ENCODE results near the gene KIT. TPM values are rescaled to one million over a fixed set of nuclear protein-coding genes. Genes with fewer than 3 reads are reported as not detected.

The KIT gene
- total and polyA plus RNA-seq, 2 donors (not counting 1 experiment from before 2014, with no cell fraction given) = 0.50 to 19.9 TPM

DNA sequence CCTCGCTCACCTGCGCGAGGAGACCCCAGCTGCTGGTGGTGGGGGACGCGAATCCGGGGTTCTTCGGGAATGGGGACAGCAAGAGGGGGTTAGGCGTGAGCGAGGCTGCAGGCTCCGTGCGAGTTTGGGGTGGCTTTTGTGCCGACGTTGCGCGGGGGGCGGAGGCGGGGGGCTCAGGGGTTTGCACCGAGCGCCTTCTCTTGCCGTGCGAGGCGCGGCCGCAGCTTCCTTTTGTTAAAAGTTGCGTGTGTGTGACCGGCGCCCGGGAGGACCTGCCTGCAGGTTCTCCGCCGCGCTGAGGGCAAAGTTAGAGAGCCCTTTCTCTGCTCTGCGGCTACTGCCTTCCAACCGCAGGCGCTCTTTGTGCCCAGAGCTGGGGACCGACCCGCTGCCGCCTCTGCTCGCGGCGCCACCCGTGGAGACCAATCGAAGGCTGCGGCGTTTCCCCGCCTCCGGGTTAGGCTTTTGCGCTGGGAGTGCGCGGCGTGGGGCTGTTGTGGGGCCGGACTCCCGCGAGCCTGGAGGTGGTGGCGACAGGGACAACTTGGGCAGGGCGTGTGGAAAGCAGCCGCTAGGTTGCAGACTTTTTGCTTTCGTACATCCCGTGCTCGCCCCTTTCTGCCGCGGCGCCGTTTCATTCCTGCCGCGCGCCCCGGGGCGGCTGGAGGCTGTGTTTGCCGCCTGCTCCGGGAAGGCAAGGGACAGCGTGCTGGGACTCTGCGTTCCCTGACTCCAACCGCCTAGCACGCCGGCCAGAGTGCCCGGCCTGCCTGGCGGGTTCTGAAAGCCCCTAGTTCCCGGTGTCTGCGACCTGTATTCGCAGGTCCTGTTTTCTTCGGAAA lies 716 bp downstream of the KIT start:
- H3K27me3 ChIP-seq (ENCODE audit: control insufficient read depth, insufficient read depth, low read length) = peaks cover 15% of the 10 kb centered on the region
- no peaks in the 10 kb centered on the region for H4K20me1 ChIP-seq (ENCODE audit: control insufficient read depth, extremely low read depth, insufficient read depth, low read length)
- H3K36me3 ChIP-seq (ENCODE audit: control insufficient read depth, insufficient read depth, low read length) = no peaks in the 10 kb centered on the region
- H3K4me3 ChIP-seq (replicated peaks in 1 of 4; ENCODE audit: control extremely low read depth in 1 of 4, insufficient read depth in 1 of 4, low read depth in 3 of 4, low read length in 4 of 4) = peak overlapping the region; percentile 46 to 67 (median 52)
- peak; percentile 1 to 11 for TF ChIP-seq CTCF (conservative IDR thresholded peaks at IDR 0.05 in 1 of 2, IDR thresholded peaks at IDR 0.05 in 1 of 2; ENCODE audit: low read depth in 1 of 2, low read length in 2 of 2)
- TF ChIP-seq EZH2 (IDR thresholded peaks at IDR 0.05; ENCODE audit: low read length, missing control alignments) = no peak
- peak overlapping the region; percentile 70 for H3K9ac ChIP-seq (ENCODE audit: insufficient read depth, low read length)
- DNase-seq (ENCODE audit: low read depth in 2 of 2) = peak; percentile 28 to 41
- peak overlapping the region; percentile 84 for H3K4me2 ChIP-seq (ENCODE audit: extremely low read depth, insufficient read depth, low read length)
- H2AFZ ChIP-seq (ENCODE audit: low read length) = peak overlapping the region; percentile 43
- H3K4me1 ChIP-seq (ENCODE audit: control insufficient read depth, extremely low read depth, insufficient read depth, low read length) = peaks cover 18% of the 10 kb centered on the region
- H3K27ac ChIP-seq (ENCODE audit: insufficient read depth, low read length) = no peak overlapping the region
- no peaks in the 10 kb centered on the region for H3K9me3 ChIP-seq (ENCODE audit: control insufficient read depth, insufficient read depth, low read depth, low read length)
- H3K79me2 ChIP-seq (ENCODE audit: control insufficient read depth, insufficient read depth, low read length) = peaks cover 4% of the 10 kb centered on the region

- Histone ChIP-seq H3K4me2 (ENCODE audit: extremely low read depth, insufficient read depth, low read length) (peak overlapping the region; percentile 84), H3K27me3 (ENCODE audit: control insufficient read depth, insufficient read depth, low read length) (peaks cover 15% of the 10 kb centered on the region), H3K4me1 (ENCODE audit: control insufficient read depth, extremely low read depth, insufficient read depth, low read length) (peaks cover 18% of the 10 kb centered on the region), H3K79me2 (ENCODE audit: control insufficient read depth, insufficient read depth, low read length) (peaks cover 4% of the 10 kb centered on the region), H2AFZ (ENCODE audit: low read length) (no peak overlapping the region), H3K9ac (ENCODE audit: insufficient read depth, low read length) (peak overlapping the region; percentile 70), H4K20me1 (ENCODE audit: control insufficient read depth, extremely low read depth, insufficient read depth, low read length) (no peaks in the 10 kb centered on the region), H3K4me3 (replicated peaks in 1 of 4; ENCODE audit: control extremely low read depth in 1 of 4, insufficient read depth in 1 of 4, low read depth in 3 of 4, low read length in 4 of 4) (peak overlapping the region; percentile 46 to 67 (median 52)), H3K36me3 (ENCODE audit: control insufficient read depth, insufficient read depth, low read length) (no peaks in the 10 kb centered on the region), H3K27ac (ENCODE audit: insufficient read depth, low read length) (peak overlapping the region; percentile 11), H3K9me3 (ENCODE audit: control insufficient read depth, insufficient read depth, low read depth, low read length) (no peaks in the 10 kb centered on the region)
- peak; percentile 8 to 25 for DNase-seq (ENCODE audit: low read depth in 2 of 2)
- TF ChIP-seq CTCF (conservative IDR thresholded peaks at IDR 0.05 in 1 of 2, IDR thresholded peaks at IDR 0.05 in 1 of 2; ENCODE audit: low read depth in 1 of 2, low read length in 2 of 2) (no peak), EZH2 (IDR thresholded peaks at IDR 0.05; ENCODE audit: low read length, missing control alignments) (no peak)
Measured at GRCh38 chr4:54659313-54659712, 1.6 kb downstream of the KIT start.

DNA sequence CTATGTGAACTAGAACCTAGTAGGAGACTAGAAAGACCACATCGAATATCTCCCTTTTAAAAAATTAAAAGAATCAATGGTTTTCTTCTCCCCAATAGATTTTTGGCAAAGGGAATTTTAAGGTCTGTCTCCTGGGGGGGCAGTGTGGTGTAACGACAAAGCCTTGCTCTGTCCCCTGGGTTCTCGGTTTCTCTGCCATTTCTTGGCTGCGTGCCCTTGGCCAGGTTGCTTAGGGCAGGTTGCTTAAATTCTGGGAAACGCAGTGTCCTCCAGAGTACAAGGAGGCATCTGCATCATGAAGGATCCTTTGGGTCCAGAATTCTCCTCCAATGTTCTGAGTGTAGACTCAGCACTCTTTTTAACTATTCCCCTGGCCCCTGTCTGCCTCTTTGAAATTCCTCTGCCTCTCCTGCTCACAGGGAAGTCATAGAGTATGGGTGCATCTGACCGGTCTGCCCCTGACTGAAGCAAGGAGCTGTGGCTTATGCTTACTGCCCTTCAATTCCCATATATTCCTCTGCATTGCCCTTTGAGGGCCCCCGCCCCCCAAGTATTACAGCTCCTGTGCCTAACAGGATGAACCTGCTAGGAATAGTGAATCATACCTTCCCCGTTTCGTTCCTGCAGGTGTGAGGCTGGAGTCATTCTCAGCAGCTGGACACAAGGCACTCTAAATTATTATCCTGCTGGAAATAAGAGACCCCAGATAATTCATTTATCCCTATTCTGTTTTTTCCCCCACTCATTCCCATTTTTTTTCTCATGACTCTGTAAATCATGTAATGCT lies 2.2 kb downstream of the KIT start:
- no peak for TF ChIP-seq EZH2 (IDR thresholded peaks at IDR 0.05; ENCODE audit: low read length, missing control alignments)
- TF ChIP-seq CTCF (conservative IDR thresholded peaks at IDR 0.05 in 1 of 2, IDR thresholded peaks at IDR 0.05 in 1 of 2; ENCODE audit: low read depth in 1 of 2, low read length in 2 of 2) = no peak
- Histone ChIP-seq H2AFZ (ENCODE audit: low read length) (no peak overlapping the region), H3K4me2 (ENCODE audit: extremely low read depth, insufficient read depth, low read length) (peak overlapping the region; percentile 84), H3K36me3 (ENCODE audit: control insufficient read depth, insufficient read depth, low read length) (no peaks in the 10 kb centered on the region), H3K4me1 (ENCODE audit: control insufficient read depth, extremely low read depth, insufficient read depth, low read length) (peaks cover 18% of the 10 kb centered on the region), H4K20me1 (ENCODE audit: control insufficient read depth, extremely low read depth, insufficient read depth, low read length) (no peaks in the 10 kb centered on the region), H3K9ac (ENCODE audit: insufficient read depth, low read length) (no peak overlapping the region), H3K79me2 (ENCODE audit: control insufficient read depth, insufficient read depth, low read length) (peaks cover 4% of the 10 kb centered on the region), H3K27me3 (ENCODE audit: control insufficient read depth, insufficient read depth, low read length) (peaks cover 15% of the 10 kb centered on the region), H3K9me3 (ENCODE audit: control insufficient read depth, insufficient read depth, low read depth, low read length) (no peaks in the 10 kb centered on the region), H3K27ac (ENCODE audit: insufficient read depth, low read length) (no peak overlapping the region), H3K4me3 (replicated peaks in 1 of 4; ENCODE audit: control extremely low read depth in 1 of 4, insufficient read depth in 1 of 4, low read depth in 3 of 4, low read length in 4 of 4) (peak overlapping the region in 2 of 4 experiments; percentile 57 to 67)
- no peak for DNase-seq (ENCODE audit: low read depth in 2 of 2)
